Lower leg skin (tissue), 4 donors: ENCODE measurements around the gene NNAT. TPM values are rescaled to one million over a fixed set of nuclear protein-coding genes. Genes with fewer than 3 reads are reported as not detected.

Source experiments
- DNase-seq, 2 donors: peaks; one replicate each; pipeline ENCODE4 v3.0.0-alpha.2; 2019; ENCODE audit warnings: low spot score in 2 of 2
- H3K4me3 ChIP-seq: fragments of 200-600 bp; sonication (generic); 2 replicates; pipeline ENCODE4 v1.5.1; 2017; ENCODE audit warnings: mild to moderate bottlenecking, low read depth; ENCODE audit not compliant: poor library complexity, severe bottlenecking
- POLR2A ChIP-seq, 2 donors: fragments of 450-650 bp; IDR thresholded peaks; one replicate each; pipeline ENCODE4 v1.6.1; 2016 to 2017; ENCODE audit warnings: antibody characterized with exemption in 2 of 2, mild to moderate bottlenecking in 1 of 2, moderate library complexity in 1 of 2
- WGBS, 2 donors: methylation state at CpG; one replicate each; pipeline ENCODE4 v1.1.5; 2018; 5-methylcytosine and 5-hydroxymethylcytosine counted together
- intact Hi-C: fragments of 100-400 bp; cut with DNase I; formaldehyde crosslinking; loops from one replicate; pipeline ENCODE4 v1.15.0; 2023; ENCODE audit warnings: low total_unique reads
- total RNA-seq, 4 donors: library from RNA; depleted of rRNA; stranded (reverse); fragments of >200 nt; gene quantifications; one replicate each; pipeline ENCODE4 v1.1.0, GENCODE V29; 2016
- TF ChIP-seq, protein P1 (sequence below), 3 donors: fragments of 450-650 bp; IDR thresholded peaks; one replicate each; pipeline ENCODE4 v1.5.1; 2016; ENCODE audit warnings: antibody characterized with exemption in 3 of 3, mild to moderate bottlenecking in 3 of 3, moderate library complexity in 2 of 3

NNAT gene
- total RNA-seq, 4 donors from 2014 or later: 1.3 to 3.8 (median 2.3) TPM

DNA sequence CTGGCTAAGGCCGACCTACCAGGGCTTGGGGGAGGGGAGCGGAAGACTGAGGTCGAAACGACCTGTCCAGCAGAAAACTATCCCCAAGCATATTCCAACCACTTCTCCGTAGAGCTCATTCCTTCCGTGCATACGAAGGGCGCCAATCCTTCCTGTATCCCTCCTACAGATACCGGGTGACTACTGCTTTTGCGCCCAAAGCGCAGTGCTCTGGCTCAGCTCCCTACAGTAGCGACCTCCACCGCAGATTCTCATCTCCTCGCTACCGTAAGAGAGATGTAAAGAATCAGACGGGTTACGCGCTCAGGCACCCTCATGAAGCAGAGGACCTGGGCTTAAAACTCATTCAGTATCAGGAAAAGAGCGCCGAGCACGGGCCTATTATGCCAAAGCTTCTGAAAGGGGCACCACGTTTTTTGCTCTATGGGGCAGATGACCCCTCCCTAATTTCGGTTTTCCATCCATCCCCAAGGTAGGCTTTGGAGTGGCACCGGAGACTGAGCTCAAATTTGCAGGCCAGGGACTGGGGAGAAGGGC lies 563 bp upstream of the NNAT start:
- no peak for TF ChIP-seq POLR2A (IDR thresholded peaks at IDR 0.05)
- TF ChIP-seq, protein P1, sequence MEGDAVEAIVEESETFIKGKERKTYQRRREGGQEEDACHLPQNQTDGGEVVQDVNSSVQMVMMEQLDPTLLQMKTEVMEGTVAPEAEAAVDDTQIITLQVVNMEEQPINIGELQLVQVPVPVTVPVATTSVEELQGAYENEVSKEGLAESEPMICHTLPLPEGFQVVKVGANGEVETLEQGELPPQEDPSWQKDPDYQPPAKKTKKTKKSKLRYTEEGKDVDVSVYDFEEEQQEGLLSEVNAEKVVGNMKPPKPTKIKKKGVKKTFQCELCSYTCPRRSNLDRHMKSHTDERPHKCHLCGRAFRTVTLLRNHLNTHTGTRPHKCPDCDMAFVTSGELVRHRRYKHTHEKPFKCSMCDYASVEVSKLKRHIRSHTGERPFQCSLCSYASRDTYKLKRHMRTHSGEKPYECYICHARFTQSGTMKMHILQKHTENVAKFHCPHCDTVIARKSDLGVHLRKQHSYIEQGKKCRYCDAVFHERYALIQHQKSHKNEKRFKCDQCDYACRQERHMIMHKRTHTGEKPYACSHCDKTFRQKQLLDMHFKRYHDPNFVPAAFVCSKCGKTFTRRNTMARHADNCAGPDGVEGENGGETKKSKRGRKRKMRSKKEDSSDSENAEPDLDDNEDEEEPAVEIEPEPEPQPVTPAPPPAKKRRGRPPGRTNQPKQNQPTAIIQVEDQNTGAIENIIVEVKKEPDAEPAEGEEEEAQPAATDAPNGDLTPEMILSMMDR (IDR thresholded peaks at IDR 0.05): no peak
- DNase-seq: peak in 1 of 2 donors; percentile 83
- WGBS, 2 donors: 92 to 93% methylated on average over 24 of the region's 24 CpGs
- intact Hi-C loops: no loop called here
- no peak overlapping the region for H3K4me3 ChIP-seq

DNA sequence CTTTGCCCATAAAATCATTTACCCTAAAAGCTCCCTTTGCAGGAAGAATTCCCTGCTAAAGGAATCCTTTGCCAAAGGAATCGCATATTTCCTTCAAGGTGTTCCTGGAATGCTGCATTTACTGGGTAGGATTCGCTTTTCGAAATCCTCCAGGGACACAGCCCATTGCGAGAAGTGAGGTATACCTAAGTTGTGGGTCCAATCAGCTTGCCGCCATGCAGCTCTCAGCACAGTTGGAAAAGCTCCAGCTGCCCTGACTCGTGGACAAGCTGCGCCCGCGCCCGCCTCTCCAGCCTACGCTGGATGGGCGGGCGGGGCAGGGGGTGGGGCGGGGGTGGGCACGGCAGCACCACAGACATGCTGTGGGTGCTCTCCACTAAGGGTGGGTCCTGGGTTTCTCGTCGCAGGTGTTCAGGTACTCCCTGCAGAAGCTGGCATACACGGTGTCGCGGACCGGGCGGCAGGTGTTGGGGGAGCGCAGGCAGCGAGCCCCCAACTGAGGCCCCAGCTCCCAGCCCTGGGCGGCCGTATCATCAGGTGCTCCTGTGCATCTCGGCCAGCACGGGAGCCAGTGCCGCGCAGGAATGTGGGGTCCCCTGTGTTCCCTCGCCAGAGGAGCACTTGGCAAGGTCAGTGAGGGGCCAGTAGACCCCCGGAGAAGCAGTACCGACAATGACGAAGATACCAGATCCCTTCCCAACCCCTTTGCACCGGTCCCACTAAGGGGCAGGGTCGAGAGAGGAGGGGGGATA lies 1.4 kb downstream of the NNAT start:
- intact Hi-C loops: no loop called here
- H3K4me3 ChIP-seq: no peak overlapping the region
- WGBS, 2 donors: 34 to 46% methylated on average over 17 to 19 of the region's 36 CpGs
- peak; percentile 51 to 86 for DNase-seq
- TF ChIP-seq, protein P1 (IDR thresholded peaks at IDR 0.05): no peak
- TF ChIP-seq POLR2A (IDR thresholded peaks at IDR 0.05): no peak

DNA sequence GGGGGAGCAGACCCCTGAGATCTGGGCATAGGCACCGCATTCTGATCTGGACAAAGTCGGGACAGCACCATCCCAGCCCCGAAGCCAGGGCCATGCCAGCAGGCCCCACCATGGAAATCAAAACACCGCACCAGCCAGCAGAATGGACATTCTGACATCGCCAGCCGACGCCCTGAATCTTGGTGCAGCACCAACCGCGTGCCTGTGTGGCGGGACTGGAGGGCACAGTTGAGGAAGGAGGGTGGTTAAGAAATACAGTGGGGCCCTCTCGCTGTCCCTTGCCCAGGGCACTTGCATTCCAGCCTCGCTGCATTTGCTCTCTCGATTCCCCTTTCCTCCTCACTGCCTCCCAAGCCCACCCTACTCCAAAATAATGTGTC lies 2.0 kb downstream of the NNAT start:
- 58 to 66% methylated on average over 13 of the region's 13 CpGs for WGBS, 2 donors
- no peak for DNase-seq
- no peak overlapping the region for H3K4me3 ChIP-seq
- intact Hi-C loops: no loop called here
- TF ChIP-seq POLR2A (IDR thresholded peaks at IDR 0.05): no peak
- TF ChIP-seq, protein P1 (IDR thresholded peaks at IDR 0.05): no peak

DNA sequence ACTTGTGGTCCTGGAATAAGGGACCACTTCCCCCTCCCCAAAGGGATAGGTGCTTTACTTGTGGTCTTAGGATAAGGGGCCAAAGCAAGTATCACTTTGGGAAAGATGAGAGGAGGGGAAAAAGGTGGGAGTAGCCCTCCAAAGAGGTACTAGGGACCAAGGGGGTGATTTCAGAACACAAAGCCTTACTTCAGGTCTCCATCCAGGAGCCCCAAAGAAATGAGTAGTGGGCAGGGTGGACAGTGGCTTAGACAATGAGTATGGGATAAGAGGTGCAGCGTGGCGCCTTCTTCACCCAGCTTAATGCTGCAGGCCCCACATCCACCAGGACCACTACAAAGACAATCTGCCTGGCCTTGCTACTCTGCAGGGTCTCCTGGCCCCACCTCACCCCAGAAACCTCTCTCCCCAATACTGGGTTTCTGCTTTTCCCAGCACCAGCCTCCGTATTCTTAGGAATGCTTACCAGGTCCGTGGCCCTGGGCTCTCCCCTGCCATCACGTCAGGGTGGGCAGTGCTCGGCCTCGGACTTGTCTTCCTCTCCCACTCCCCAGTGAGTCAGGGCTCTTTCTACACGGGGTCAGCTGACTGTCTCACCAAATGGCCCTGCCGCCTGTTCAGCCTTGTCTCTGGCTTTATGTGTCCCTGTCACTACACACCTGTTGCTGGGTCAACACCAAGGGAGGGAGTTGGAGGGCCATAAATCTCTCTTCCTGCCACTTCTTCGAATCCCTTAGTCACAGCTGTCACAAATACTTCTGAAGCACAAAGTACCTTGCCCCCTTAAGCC lies 3.1 kb downstream of the NNAT start:
- intact Hi-C loops: no loop called here
- H3K4me3 ChIP-seq: no peak overlapping the region

DNA sequence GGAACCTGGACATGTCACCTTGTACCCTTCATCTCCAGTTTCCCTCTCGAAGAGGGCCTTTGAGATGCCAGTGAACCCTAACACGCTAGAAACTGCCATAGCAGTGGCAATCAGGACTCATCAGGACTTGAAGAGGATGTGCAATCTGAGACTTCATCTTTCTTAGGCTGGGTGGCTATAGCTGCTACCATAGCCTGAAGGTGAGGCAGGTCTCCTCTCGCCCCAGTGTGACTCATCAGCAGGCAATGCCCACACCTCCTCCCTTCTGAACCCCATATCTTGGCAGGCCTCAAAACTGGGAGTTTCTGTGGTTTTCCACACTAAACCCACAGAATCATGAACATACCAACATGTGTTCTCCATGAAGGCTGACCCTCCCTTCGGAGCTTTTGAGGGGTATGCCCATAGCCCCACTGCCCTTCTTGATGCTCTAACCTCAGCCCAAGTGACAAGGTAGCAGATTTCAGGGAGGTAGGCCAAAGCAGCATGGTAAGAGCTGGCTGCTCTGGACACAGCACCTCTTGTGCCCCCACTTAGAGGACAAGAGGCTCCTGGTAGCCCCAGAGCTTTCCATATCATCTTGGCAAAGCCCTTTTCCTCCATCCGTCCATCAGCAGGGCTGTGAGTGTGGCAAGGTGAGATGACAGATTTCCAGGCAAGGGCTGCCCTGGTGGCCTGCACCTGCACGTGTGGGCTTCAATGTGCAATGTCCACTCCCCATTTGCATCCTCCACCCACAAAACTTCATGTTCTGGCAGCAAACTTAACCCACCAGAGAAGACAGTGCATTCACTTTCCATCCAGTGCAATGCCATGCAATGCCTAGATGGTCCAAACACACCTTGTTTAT lies 4.0 kb downstream of the NNAT start:
- 25 to 45% methylated on average over 6 of the region's 6 CpGs for WGBS, 2 donors

More for the DNA sequence above, 3.1 kb downstream of the NNAT start:
- TF ChIP-seq, protein P1 (IDR thresholded peaks at IDR 0.05): no peak
- TF ChIP-seq POLR2A (IDR thresholded peaks at IDR 0.05): no peak
- DNase-seq: peak in 1 of 2 donors; percentile 82
- 50 to 53% methylated on average over 10 of the region's 10 CpGs for WGBS, 2 donors

More for the DNA sequence above, 4.0 kb downstream of the NNAT start:
- intact Hi-C loops: loop anchor here (5.0 kb wide), 1 partner anchor 248 kb away; no protein-coding TSS in a partner anchor
- peak; percentile 44 to 70 for DNase-seq
- TF ChIP-seq POLR2A (IDR thresholded peaks at IDR 0.05): no peak
- TF ChIP-seq, protein P1 (IDR thresholded peaks at IDR 0.05): no peak
- no peak overlapping the region for H3K4me3 ChIP-seq
